NCI-H2196 (cell line): Measurements from ENCODE around the gene NTM.
A peak's percentile ranks its signal among the peaks of the same experiment; 100 is the strongest.

ENCODE experiments used
- DNase-seq: peaks from one replicate; lab custom pipeline; 2025; ENCODE audit not compliant: unreplicated experiment; lab: John Stamatoyannopoulos, UW

NTM gene

GRCh38 chr11:132123449-132123848 lies 753.0 kb downstream of the NTM start:
- no peak for DNase-seq

GRCh38 chr11:132123854-132124835 lies 753.7 kb downstream of the NTM start:
- DNase-seq = no peak

- DNase-seq = no peak
Measured at GRCh38 chr11:132125988-132126871, 755.8 kb downstream of the NTM start.

- DNase-seq = peak; percentile 17
Measured at GRCh38 chr11:132126973-132127899, 756.8 kb downstream of the NTM start.

- DNase-seq = no peak
Measured at GRCh38 chr11:132127900-132128288, 757.5 kb downstream of the NTM start.

GRCh38 chr11:132131047-132131446 lies 760.6 kb downstream of the NTM start:
- DNase-seq = no peak

GRCh38 chr11:132131961-132132360 lies 761.5 kb downstream of the NTM start:
- DNase-seq = no peak

GRCh38 chr11:132134322-132134721 lies 763.9 kb downstream of the NTM start:
- DNase-seq = no peak

GRCh38 chr11:132137289-132137980 lies 767.0 kb downstream of the NTM start:
- DNase-seq = no peak

- DNase-seq = no peak
Measured at GRCh38 chr11:132137981-132138313, 767.5 kb downstream of the NTM start.

- DNase-seq = no peak
Measured at GRCh38 chr11:132139181-132139580, 768.8 kb downstream of the NTM start.

GRCh38 chr11:132140056-132140455 lies 769.6 kb downstream of the NTM start:
- no peak for DNase-seq

- DNase-seq = no peak
Measured at GRCh38 chr11:132142121-132142520, 771.7 kb downstream of the NTM start.

GRCh38 chr11:132142554-132142953 lies 772.1 kb downstream of the NTM start:
- DNase-seq = no peak

GRCh38 chr11:132147464-132147863 lies 777.0 kb downstream of the NTM start:
- no peak for DNase-seq

GRCh38 chr11:132154781-132155180 lies 784.4 kb downstream of the NTM start:
- no peak for DNase-seq

GRCh38 chr11:132158091-132158490 lies 787.7 kb downstream of the NTM start:
- no peak for DNase-seq

GRCh38 chr11:132158696-132159095 lies 788.3 kb downstream of the NTM start:
- DNase-seq = no peak

- DNase-seq = no peak
Measured at GRCh38 chr11:132161403-132162078, 791.1 kb downstream of the NTM start.
